ENCODE results near the gene IFITM5.

IFITM5 gene

DNA sequence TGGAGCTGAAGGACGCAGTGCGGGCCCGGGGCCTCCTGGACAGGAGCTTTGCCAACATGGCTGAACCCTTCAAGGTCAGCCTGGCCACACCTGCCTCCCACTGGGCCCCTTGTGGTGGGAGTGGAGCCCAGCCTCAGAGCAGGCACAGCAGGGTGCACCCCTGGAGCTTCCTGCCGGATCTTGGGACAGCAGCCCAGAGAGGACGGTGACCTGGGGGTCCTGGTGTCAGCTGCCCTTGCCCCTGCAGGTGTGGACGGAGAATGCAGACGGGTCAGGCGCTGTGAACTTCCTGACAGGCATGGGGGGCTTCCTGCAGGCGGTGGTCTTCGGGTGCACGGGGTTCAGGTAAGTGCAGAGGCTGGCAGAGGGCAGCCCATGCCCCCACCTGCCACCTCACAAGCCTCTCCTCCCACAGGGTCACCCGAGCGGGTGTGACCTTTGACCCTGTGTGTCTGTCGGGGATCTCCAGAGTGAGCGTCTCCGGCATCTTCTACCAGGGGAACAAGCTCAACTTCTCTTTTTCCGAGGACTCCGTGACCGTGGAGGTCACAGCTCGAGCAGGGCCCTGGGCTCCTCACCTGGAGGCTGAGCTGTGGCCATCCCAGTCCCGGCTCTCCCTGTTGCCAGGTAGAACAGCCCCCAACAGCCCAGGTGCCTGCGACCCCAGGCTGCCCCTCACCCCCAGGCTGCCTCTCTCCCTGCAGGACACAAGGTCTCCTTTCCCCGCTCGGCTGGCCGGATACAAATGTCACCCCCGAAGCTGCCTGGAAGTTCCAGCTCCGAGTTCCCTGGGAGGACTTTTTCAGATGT lies 5.3 kb downstream of the IFITM5 start:
- Histone ChIP-seq H3K27me3 (replicated peaks in 2 of 5; ENCODE audit: control insufficient read depth in 4 of 5, insufficient read depth in 5 of 5, low read length in 4 of 5) (peaks cover 0 to 15% (median 0%) of the 10 kb centered on the region in 5 experiments), H3K4me3 (ENCODE audit: control insufficient read depth in 1 of 7, extremely low read depth in 1 of 7, insufficient read depth in 4 of 7, low read depth in 2 of 7, low read length in 6 of 7) (no peak overlapping the region), H3K9me3 (ENCODE audit: control extremely low read depth in 1 of 5, control insufficient read depth in 4 of 5, insufficient read depth in 2 of 5, low read depth in 1 of 5, low read length in 4 of 5) (no peaks in the 10 kb centered on the region), H3K36me3 (ENCODE audit: control insufficient read depth in 4 of 4, insufficient read depth in 4 of 4, low read length in 3 of 4) (peaks cover 0 to 20% (median 0%) of the 10 kb centered on the region in 4 experiments), H3K4me1 (ENCODE audit: control extremely low read depth in 1 of 4, control insufficient read depth in 4 of 4, insufficient read depth in 4 of 4, low read length in 3 of 4) (peaks cover 0 to 11% (median 7%) of the 10 kb centered on the region in 4 experiments), H3K27ac (ENCODE audit: insufficient read depth in 1 of 2, low read depth in 1 of 2, low read length in 2 of 2, poor library complexity in 1 of 2, severe bottlenecking in 2 of 2) (no peak overlapping the region)
- no peak for DNase-seq
- CTCF ChIA-PET = interaction anchor here (0.8 to 2.0 kb wide), 5 partner anchors 10 to 68 kb away, joined by 3 to 14 read pairs (median 3); no protein-coding TSS in a partner anchor
- POLR2A ChIA-PET = no interaction called here
- 95% methylated on average over 25 of the region's 27 CpGs for WGBS (ENCODE audit: insufficient coverage)

GRCh38 chr11:293271-293851 lies 6.0 kb downstream of the IFITM5 start:
- Histone ChIP-seq H3K4me1 (ENCODE audit: control extremely low read depth in 1 of 4, control insufficient read depth in 4 of 4, insufficient read depth in 4 of 4, low read length in 3 of 4) (peaks cover 0 to 13% (median 10%) of the 10 kb centered on the region in 4 experiments), H3K4me3 (ENCODE audit: control insufficient read depth in 1 of 7, extremely low read depth in 1 of 7, insufficient read depth in 4 of 7, low read depth in 2 of 7, low read length in 6 of 7) (no peak overlapping the region), H3K36me3 (ENCODE audit: control insufficient read depth in 4 of 4, insufficient read depth in 4 of 4, low read length in 3 of 4) (peaks cover 0 to 20% (median 0%) of the 10 kb centered on the region in 4 experiments), H3K27me3 (replicated peaks in 2 of 5; ENCODE audit: control insufficient read depth in 4 of 5, insufficient read depth in 5 of 5, low read length in 4 of 5) (peaks cover 0 to 10% (median under 1%) of the 10 kb centered on the region in 5 experiments), H3K9me3 (ENCODE audit: control extremely low read depth in 1 of 5, control insufficient read depth in 4 of 5, insufficient read depth in 2 of 5, low read depth in 1 of 5, low read length in 4 of 5) (no peaks in the 10 kb centered on the region), H3K27ac (ENCODE audit: insufficient read depth in 1 of 2, low read depth in 1 of 2, low read length in 2 of 2, poor library complexity in 1 of 2, severe bottlenecking in 2 of 2) (no peak overlapping the region)
- CTCF ChIA-PET = interaction anchor here (1.0 to 2.0 kb wide), 4 partner anchors 9 to 13 kb away, joined by 3 to 14 read pairs (median 4); no protein-coding TSS in a partner anchor
- whole genome bisulfite sequencing (ENCODE audit: insufficient coverage) = 97% methylated on average over 15 of the region's 18 CpGs
- DNase-seq = no peak
- POLR2A ChIA-PET = no interaction called here

GRCh38 chr11:292211-293121 lies 6.9 kb downstream of the IFITM5 start:
- CTCF ChIA-PET = interaction anchor here (1.2 to 1.4 kb wide), 2 partner anchors 8 to 10 kb away, joined by 3 read pairs; no protein-coding TSS in a partner anchor
- no peak overlapping the region for H3K4me3 ChIP-seq (ENCODE audit: control insufficient read depth in 1 of 7, extremely low read depth in 1 of 7, insufficient read depth in 4 of 7, low read depth in 2 of 7, low read length in 6 of 7)
- H3K27ac ChIP-seq (ENCODE audit: insufficient read depth in 1 of 2, low read depth in 1 of 2, low read length in 2 of 2, poor library complexity in 1 of 2, severe bottlenecking in 2 of 2) = no peak overlapping the region
- POLR2A ChIA-PET = no interaction called here
- peaks cover 0 to 10% (median 9%) of the 10 kb centered on the region in 5 experiments for H3K27me3 ChIP-seq (replicated peaks in 2 of 5; ENCODE audit: control insufficient read depth in 4 of 5, insufficient read depth in 5 of 5, low read length in 4 of 5)
- peaks cover 0 to 19% (median 17%) of the 10 kb centered on the region in 4 experiments for H3K4me1 ChIP-seq (ENCODE audit: control extremely low read depth in 1 of 4, control insufficient read depth in 4 of 4, insufficient read depth in 4 of 4, low read length in 3 of 4)
- peaks cover 0 to 20% (median 0%) of the 10 kb centered on the region in 4 experiments for H3K36me3 ChIP-seq (ENCODE audit: control insufficient read depth in 4 of 4, insufficient read depth in 4 of 4, low read length in 3 of 4)
- 95% methylated on average over 28 of the region's 29 CpGs for WGBS (ENCODE audit: insufficient coverage)
- DNase-seq = no peak
- no peaks in the 10 kb centered on the region for H3K9me3 ChIP-seq (ENCODE audit: control extremely low read depth in 1 of 5, control insufficient read depth in 4 of 5, insufficient read depth in 2 of 5, low read depth in 1 of 5, low read length in 4 of 5)

DNA sequence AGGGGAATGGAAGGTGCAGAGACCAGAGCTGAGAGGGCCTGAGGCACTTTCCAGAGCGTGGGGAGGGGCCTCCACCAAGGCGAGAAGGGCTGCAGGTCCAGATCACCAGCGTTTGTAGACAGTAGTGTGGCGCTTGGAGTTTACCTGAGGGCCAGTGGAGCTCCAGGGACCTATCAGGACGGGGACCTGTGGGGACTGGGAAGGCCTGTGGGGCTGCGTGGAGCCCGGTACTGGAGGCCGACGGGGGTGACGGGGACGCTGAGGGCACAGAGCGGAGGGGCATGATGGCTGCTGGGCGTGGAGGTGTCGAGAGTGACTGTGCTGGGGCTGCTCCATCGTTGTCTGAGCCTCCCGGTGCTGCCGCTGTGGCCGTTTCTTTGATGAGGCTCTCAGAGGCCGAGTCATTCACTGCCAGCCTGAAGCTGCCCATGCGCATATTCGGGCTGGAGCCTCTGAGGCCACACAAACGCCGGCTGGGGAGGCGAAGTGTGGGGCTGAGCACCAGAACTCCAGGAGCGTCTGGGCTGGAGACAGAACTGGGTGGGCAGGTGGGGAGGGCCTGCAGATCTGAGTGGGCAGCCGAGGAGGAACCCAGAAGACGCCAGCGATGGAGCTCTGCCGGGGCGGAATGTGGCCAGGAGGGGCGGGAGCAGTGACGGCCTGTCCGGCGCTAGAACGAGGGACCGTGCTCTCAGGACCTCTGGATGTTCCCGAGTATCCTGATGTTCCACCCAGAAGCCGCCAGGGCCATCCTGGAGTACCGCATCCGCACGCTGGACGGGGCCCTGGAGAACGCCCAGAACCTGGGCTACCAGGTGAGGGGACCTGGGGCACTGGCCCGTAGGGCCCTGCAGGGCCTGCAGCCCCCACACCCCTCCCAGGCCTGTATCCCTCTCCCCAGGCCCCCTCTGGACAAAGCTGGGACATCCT lies 7.8 kb downstream of the IFITM5 start:
- Histone ChIP-seq H3K36me3 (ENCODE audit: control insufficient read depth in 4 of 4, insufficient read depth in 4 of 4, low read length in 3 of 4) (peaks cover 0 to 20% (median 0%) of the 10 kb centered on the region in 4 experiments), H3K9me3 (ENCODE audit: control extremely low read depth in 1 of 5, control insufficient read depth in 4 of 5, insufficient read depth in 2 of 5, low read depth in 1 of 5, low read length in 4 of 5) (no peaks in the 10 kb centered on the region), H3K27me3 (replicated peaks in 2 of 5; ENCODE audit: control insufficient read depth in 4 of 5, insufficient read depth in 5 of 5, low read length in 4 of 5) (peaks cover 0 to 17% (median 13%) of the 10 kb centered on the region in 5 experiments), H3K27ac (ENCODE audit: insufficient read depth in 1 of 2, low read depth in 1 of 2, low read length in 2 of 2, poor library complexity in 1 of 2, severe bottlenecking in 2 of 2) (no peak overlapping the region), H3K4me1 (ENCODE audit: control extremely low read depth in 1 of 4, control insufficient read depth in 4 of 4, insufficient read depth in 4 of 4, low read length in 3 of 4) (peaks cover 0 to 23% (median 17%) of the 10 kb centered on the region in 4 experiments), H3K4me3 (ENCODE audit: control insufficient read depth in 1 of 7, extremely low read depth in 1 of 7, insufficient read depth in 4 of 7, low read depth in 2 of 7, low read length in 6 of 7) (no peak overlapping the region)
- 98% methylated on average over 42 of the region's 44 CpGs for WGBS (ENCODE audit: insufficient coverage)
- DNase-seq = no peak
- CTCF ChIA-PET = interaction anchor here (1.2 kb wide), 1 partner anchor 9 kb away, joined by 3 read pairs; no protein-coding TSS in a partner anchor
- POLR2A ChIA-PET = no interaction called here

- H3K9me3 ChIP-seq (ENCODE audit: control extremely low read depth in 1 of 5, control insufficient read depth in 4 of 5, insufficient read depth in 2 of 5, low read depth in 1 of 5, low read length in 4 of 5) = no peaks in the 10 kb centered on the region
- peaks cover 0 to 19% (median 13%) of the 10 kb centered on the region in 5 experiments for H3K27me3 ChIP-seq (replicated peaks in 2 of 5; ENCODE audit: control insufficient read depth in 4 of 5, insufficient read depth in 5 of 5, low read length in 4 of 5)
- H3K4me1 ChIP-seq (ENCODE audit: control extremely low read depth in 1 of 4, control insufficient read depth in 4 of 4, insufficient read depth in 4 of 4, low read length in 3 of 4) = peaks cover 0 to 23% (median 17%) of the 10 kb centered on the region in 4 experiments
- ChIA-PET CTCF (interaction anchor here (1.2 to 2.8 kb wide), 2 partner anchors 8 to 15 kb away, joined by 3 to 11 read pairs; no protein-coding TSS in a partner anchor), POLR2A (no interaction called here)
- H3K36me3 ChIP-seq (ENCODE audit: control insufficient read depth in 4 of 4, insufficient read depth in 4 of 4, low read length in 3 of 4) = peaks cover 0 to 20% (median 0%) of the 10 kb centered on the region in 4 experiments
- no peak for DNase-seq
- H3K4me3 ChIP-seq (ENCODE audit: control insufficient read depth in 1 of 7, extremely low read depth in 1 of 7, insufficient read depth in 4 of 7, low read depth in 2 of 7, low read length in 6 of 7) = no peak overlapping the region
- H3K27ac ChIP-seq (ENCODE audit: insufficient read depth in 1 of 2, low read depth in 1 of 2, low read length in 2 of 2, poor library complexity in 1 of 2, severe bottlenecking in 2 of 2) = no peak overlapping the region
- WGBS (ENCODE audit: insufficient coverage) = 96% methylated on average over 11 of the region's 13 CpGs
Measured at GRCh38 chr11:290621-291231, 8.6 kb downstream of the IFITM5 start.

Measured in common myeloid progenitor, CD34-positive (primary cell).